SK-N-DZ (cell line): ENCODE measurements around the gene GPR153.

Experiments
- DNase-seq: peaks from one replicate; pipeline ENCODE4 v3.0.0-alpha.2; 2015; ENCODE audit warnings: low spot score

GPR153 gene

GRCh38 chr1:6269720-6270400 lies 9.0 kb upstream of the GPR153 start:
- DNase-seq: no peak

- no peak for DNase-seq
Measured at GRCh38 chr1:6269296-6269695, 8.4 kb upstream of the GPR153 start.

GRCh38 chr1:6268415-6268814 lies 7.5 kb upstream of the GPR153 start:
- no peak for DNase-seq

GRCh38 chr1:6267686-6268322 lies 6.9 kb upstream of the GPR153 start:
- no peak for DNase-seq

- no peak for DNase-seq
Measured at GRCh38 chr1:6266641-6267040, 5.7 kb upstream of the GPR153 start.

- DNase-seq: no peak
Measured at GRCh38 chr1:6265151-6265550, 4.3 kb upstream of the GPR153 start.

GRCh38 chr1:6263716-6264115 lies 2.8 kb upstream of the GPR153 start:
- no peak for DNase-seq

GRCh38 chr1:6262555-6263420 lies 1.9 kb upstream of the GPR153 start:
- DNase-seq: no peak

- peak; percentile 43 for DNase-seq
Measured at GRCh38 chr1:6261615-6261995, 707 bp upstream of the GPR153 start.

- DNase-seq: no peak
Measured at GRCh38 chr1:6260433-6260934, 414 bp downstream of the GPR153 start.

- DNase-seq: peak; percentile 74
Measured at GRCh38 chr1:6259491-6260362, 1.2 kb downstream of the GPR153 start.

GRCh38 chr1:6258675-6259074 lies 2.2 kb downstream of the GPR153 start:
- DNase-seq: no peak

- no peak for DNase-seq
Measured at GRCh38 chr1:6257541-6258069, 3.3 kb downstream of the GPR153 start.

GRCh38 chr1:6256645-6257044 lies 4.3 kb downstream of the GPR153 start:
- DNase-seq: no peak

- no peak for DNase-seq
Measured at GRCh38 chr1:6254691-6255090, 6.2 kb downstream of the GPR153 start.

GRCh38 chr1:6253380-6253779 lies 7.5 kb downstream of the GPR153 start:
- DNase-seq: no peak

- no peak for DNase-seq
Measured at GRCh38 chr1:6252374-6252710, 8.6 kb downstream of the GPR153 start.

- DNase-seq: no peak
Measured at GRCh38 chr1:6251681-6252373, 9.1 kb downstream of the GPR153 start.

- no peak for DNase-seq
Measured at GRCh38 chr1:6251233-6251632, 9.7 kb downstream of the GPR153 start.
